Activated CD4-positive, alpha-beta T cell treated with anti-CD3 and anti-CD28 coated beads, Interleukin-2, amount 10 ng/mL, durations not matched to agents 24 days and 14 days (primary cell): ENCODE measurements around the gene GABPB1. TPM values are rescaled to one million over a fixed set of nuclear protein-coding genes. Genes with fewer than 3 reads are reported as not detected.
A peak's percentile ranks its signal among the peaks of the same experiment; 100 is the strongest.

Experiments
- DNase-seq: peaks from one replicate; pipeline ENCODE4 v3.0.0; 2022
- H3K27ac Mint-ChIP-seq: one replicate; pipeline ENCODE4 v1.8.0; 2022; ENCODE audit warnings: mild to moderate bottlenecking, mixed read lengths
- H3K27me3 Mint-ChIP-seq: one replicate; pipeline ENCODE4 v1.8.0; 2022; ENCODE audit warnings: mixed read lengths
- H3K36me3 Mint-ChIP-seq: one replicate; pipeline ENCODE4 v1.8.0; 2022; ENCODE audit warnings: low read depth, mild to moderate bottlenecking, mixed read lengths
- H3K4me1 Mint-ChIP-seq: one replicate; pipeline ENCODE4 v1.8.0; 2021; ENCODE audit warnings: mixed read lengths
- H3K4me3 Mint-ChIP-seq: one replicate; pipeline ENCODE4 v1.8.0; 2022; ENCODE audit warnings: mild to moderate bottlenecking, moderate library complexity, mixed read lengths
- H3K9me3 Mint-ChIP-seq: one replicate; pipeline ENCODE4 v1.8.0; 2021; ENCODE audit warnings: mixed read lengths
- intact Hi-C: fragments of 100-400 bp; cut with micrococcal nuclease; formaldehyde crosslinking; loops from one replicate; pipeline ENCODE4 v1.15.1; 2023
- total RNA-seq: library from RNA; stranded (reverse); gene quantifications from 2 replicates; pipeline ENCODE4 v1.2.3, GENCODE V29; 2022

GABPB1 gene
- total RNA-seq, 1 donor from 2014 or later, result 78.3 TPM

- Mint-ChIP-seq H3K4me1 (peaks cover 20% of the 10 kb centered on the region), H3K9me3 (peaks cover 2% of the 10 kb centered on the region), H3K27ac (no peak overlapping the region), H3K36me3 (peaks cover 45% of the 10 kb centered on the region), H3K4me3 (no peak overlapping the region), H3K27me3 (no peaks in the 10 kb centered on the region)
- intact Hi-C loops, result no loop called here
- DNase-seq, result no peak
These were observed 116.7 kb downstream of the GABPB1 start for GRCh38 chr15:50238255-50238654.

GRCh38 chr15:50236433-50236832 lies 118.6 kb downstream of the GABPB1 start:
- H3K4me3 Mint-ChIP-seq, result no peak overlapping the region
- H3K9me3 Mint-ChIP-seq, result no peaks in the 10 kb centered on the region
- intact Hi-C loops, result no loop called here
- no peak for DNase-seq
- H3K27ac Mint-ChIP-seq, result no peak overlapping the region
- H3K27me3 Mint-ChIP-seq, result no peaks in the 10 kb centered on the region
- H3K4me1 Mint-ChIP-seq, result peaks cover 14% of the 10 kb centered on the region
- peaks cover 53% of the 10 kb centered on the region for H3K36me3 Mint-ChIP-seq

- intact Hi-C loops, result no loop called here
- no peaks in the 10 kb centered on the region for H3K27me3 Mint-ChIP-seq
- H3K4me3 Mint-ChIP-seq, result no peak overlapping the region
- no peak for DNase-seq
- H3K9me3 Mint-ChIP-seq, result no peaks in the 10 kb centered on the region
- no peak overlapping the region for H3K27ac Mint-ChIP-seq
- H3K36me3 Mint-ChIP-seq, result peaks cover 51% of the 10 kb centered on the region
- H3K4me1 Mint-ChIP-seq, result peaks cover 8% of the 10 kb centered on the region
These were observed 119.2 kb downstream of the GABPB1 start for GRCh38 chr15:50235794-50236193.

GRCh38 chr15:50234764-50235163 lies 120.2 kb downstream of the GABPB1 start:
- no peaks in the 10 kb centered on the region for H3K27me3 Mint-ChIP-seq
- H3K9me3 Mint-ChIP-seq, result no peaks in the 10 kb centered on the region
- H3K4me3 Mint-ChIP-seq, result no peak overlapping the region
- DNase-seq, result no peak
- peaks cover 56% of the 10 kb centered on the region for H3K36me3 Mint-ChIP-seq
- intact Hi-C loops, result no loop called here
- no peak overlapping the region for H3K27ac Mint-ChIP-seq
- H3K4me1 Mint-ChIP-seq, result peaks cover 8% of the 10 kb centered on the region

- H3K4me3 Mint-ChIP-seq, result no peak overlapping the region
- no peaks in the 10 kb centered on the region for H3K9me3 Mint-ChIP-seq
- H3K4me1 Mint-ChIP-seq, result peaks cover 6% of the 10 kb centered on the region
- H3K27me3 Mint-ChIP-seq, result no peaks in the 10 kb centered on the region
- peak overlapping the region; percentile 14 for H3K27ac Mint-ChIP-seq
- H3K36me3 Mint-ChIP-seq, result peaks cover 66% of the 10 kb centered on the region
- intact Hi-C loops, result no loop called here
- DNase-seq, result no peak
These were observed 121.7 kb downstream of the GABPB1 start for GRCh38 chr15:50233192-50233736.

- Mint-ChIP-seq H3K4me1 (peaks cover 6% of the 10 kb centered on the region), H3K9me3 (no peaks in the 10 kb centered on the region), H3K36me3 (peaks cover 68% of the 10 kb centered on the region), H3K27me3 (no peaks in the 10 kb centered on the region), H3K4me3 (no peak overlapping the region), H3K27ac (peak overlapping the region; percentile 15)
- no peak for DNase-seq
- intact Hi-C loops, result no loop called here
These were observed 122.2 kb downstream of the GABPB1 start for GRCh38 chr15:50232791-50233190.

- Mint-ChIP-seq H3K4me3 (no peak overlapping the region), H3K27ac (no peak overlapping the region), H3K9me3 (no peaks in the 10 kb centered on the region), H3K4me1 (peaks cover 6% of the 10 kb centered on the region), H3K36me3 (peaks cover 74% of the 10 kb centered on the region), H3K27me3 (no peaks in the 10 kb centered on the region)
- DNase-seq, result no peak
- intact Hi-C loops, result no loop called here
These were observed 123.2 kb downstream of the GABPB1 start for GRCh38 chr15:50231761-50232160.

GRCh38 chr15:50229336-50229735 lies 125.7 kb downstream of the GABPB1 start:
- no peak overlapping the region for H3K27ac Mint-ChIP-seq
- no peaks in the 10 kb centered on the region for H3K27me3 Mint-ChIP-seq
- no peak overlapping the region for H3K4me3 Mint-ChIP-seq
- H3K9me3 Mint-ChIP-seq, result no peaks in the 10 kb centered on the region
- H3K4me1 Mint-ChIP-seq, result peaks cover 6% of the 10 kb centered on the region
- no peak for DNase-seq
- peaks cover 66% of the 10 kb centered on the region for H3K36me3 Mint-ChIP-seq
- intact Hi-C loops, result no loop called here

- Mint-ChIP-seq H3K27ac (no peak overlapping the region), H3K36me3 (peaks cover 62% of the 10 kb centered on the region)
These were observed 126.1 kb downstream of the GABPB1 start for GRCh38 chr15:50228866-50229265.

GRCh38 chr15:50227076-50227475 lies 127.9 kb downstream of the GABPB1 start:
- Mint-ChIP-seq H3K4me3 (no peak overlapping the region), H3K27me3 (no peaks in the 10 kb centered on the region), H3K36me3 (peaks cover 64% of the 10 kb centered on the region), H3K4me1 (peaks cover 2% of the 10 kb centered on the region), H3K9me3 (no peaks in the 10 kb centered on the region), H3K27ac (no peak overlapping the region)
- intact Hi-C loops, result no loop called here
- no peak for DNase-seq

More at GRCh38 chr15:50228866-50229265, 126.1 kb downstream of the GABPB1 start:
- Mint-ChIP-seq H3K4me1 (peaks cover 5% of the 10 kb centered on the region), H3K4me3 (no peak overlapping the region), H3K27me3 (no peaks in the 10 kb centered on the region), H3K9me3 (no peaks in the 10 kb centered on the region)
- intact Hi-C loops, result no loop called here
- no peak for DNase-seq

GRCh38 chr15:50225938-50226337 lies 129.1 kb downstream of the GABPB1 start:
- Mint-ChIP-seq H3K9me3 (no peaks in the 10 kb centered on the region), H3K4me1 (peaks cover 2% of the 10 kb centered on the region), H3K4me3 (no peak overlapping the region), H3K27ac (no peak overlapping the region), H3K27me3 (no peaks in the 10 kb centered on the region), H3K36me3 (peaks cover 60% of the 10 kb centered on the region)
- intact Hi-C loops, result no loop called here
- no peak for DNase-seq

Other genes starting within 250 kb of the GABPB1 start
- 29.9 and 38.5 TPM in 2 replicates for gene ATP8B4, start 236.0 kb downstream of the GABPB1 start, total RNA-seq
- gene SLC27A2, start 173.0 kb downstream of the GABPB1 start, total RNA-seq, result 75.4 and 76.0 TPM in 2 replicates
- 2.7 and 3.1 TPM in 2 replicates for gene HDC, start 89.5 kb downstream of the GABPB1 start, total RNA-seq
- gene USP8, start 69.2 kb upstream of the GABPB1 start, total RNA-seq, result 56.9 and 60.9 TPM in 2 replicates
- 0.24 and 0.42 TPM in 2 replicates for gene USP50, start 191.5 kb upstream of the GABPB1 start, total RNA-seq